Left lung (tissue), 10 donors: ENCODE measurements around the gene DAB2IP. TPM values are rescaled to one million over a fixed set of nuclear protein-coding genes. Genes with fewer than 3 reads are reported as not detected.

Experiments used
- ATAC-seq: fragments of 200-7000 bp; cut with Tn5 transposase; one replicate; pipeline ENCODE4 v1.9.1; 2020; ENCODE audit warnings: moderate library complexity
- DNase-seq, 4 donors: peaks; one replicate each; pipeline ENCODE4 v3.0.0-alpha.2; 2013 to 2020
- H3K27ac ChIP-seq, 2 donors: fragments of 200-600 bp; sonication (generic) in 1 of 2; one replicate each; pipeline versions ENCODE4 v1.5.0 to v1.8.0; 2020 to 2021
- H3K27me3 ChIP-seq, 2 donors: fragments of 200-600 bp; sonication (generic) in 1 of 2; one replicate each; pipeline versions ENCODE4 v1.5.0 to v1.8.0; 2020 to 2021
- H3K36me3 ChIP-seq, 2 donors: fragments of 200-600 bp; sonication (generic) in 1 of 2; one replicate each; pipeline versions ENCODE4 v1.5.0 to v1.8.0; 2020 to 2021
- H3K4me1 ChIP-seq, 2 donors: fragments of 200-600 bp; one replicate each; pipeline ENCODE4 v1.8.0; 2021
- H3K4me3 ChIP-seq, 2 donors: fragments of 200-600 bp; sonication (generic) in 1 of 2; one replicate each; pipeline versions ENCODE4 v1.5.0 to v1.8.0; 2020 to 2021; ENCODE audit warnings: mild to moderate bottlenecking in 1 of 2
- H3K9me3 ChIP-seq, 2 donors: fragments of 200-600 bp; sonication (generic) in 1 of 2; one replicate each; pipeline versions ENCODE4 v1.5.0 to v1.8.0; 2020 to 2021
- intact Hi-C, 2 donors: fragments of 100-400 bp; cut with DNase I; formaldehyde crosslinking; loops; one replicate each; pipeline versions ENCODE4 v1.11.2 to v1.14.2; 2022
- polyA plus RNA-seq, 6 donors: library from polyadenylated mRNA; unstranded; fragments of 120-200 nt; gene quantifications; one replicate each; pipeline ENCODE4 v1.2.1, GENCODE V29; 2013; ENCODE audit not compliant: insufficient read length in 6 of 6
- total RNA-seq, 2 donors: library from RNA; stranded (reverse); fragmentation: NEBNext Ultra II Directional; extraction: Animal tissue kit (Norgen Biotek cat#: 25700); gene quantifications; one replicate each; pipeline ENCODE4 v1.2.1, GENCODE V29; 2021
- TF ChIP-seq, protein P1 (sequence below), 2 donors: fragments of 200-600 bp; sonication (generic) in 1 of 2; IDR thresholded peaks; one replicate each; pipeline versions ENCODE4 v1.5.0 to v1.8.0; 2021; ENCODE audit warnings: antibody characterized with exemption in 2 of 2
- donor health status: DM: no; HTN: yes; CAD: no.
- donor health status: DM: no; HTN: no; CAD: no.

Gene DAB2IP
- total and polyA plus RNA-seq, 8 donors: 25.0 to 53.4 (median 34.6) TPM

DNA sequence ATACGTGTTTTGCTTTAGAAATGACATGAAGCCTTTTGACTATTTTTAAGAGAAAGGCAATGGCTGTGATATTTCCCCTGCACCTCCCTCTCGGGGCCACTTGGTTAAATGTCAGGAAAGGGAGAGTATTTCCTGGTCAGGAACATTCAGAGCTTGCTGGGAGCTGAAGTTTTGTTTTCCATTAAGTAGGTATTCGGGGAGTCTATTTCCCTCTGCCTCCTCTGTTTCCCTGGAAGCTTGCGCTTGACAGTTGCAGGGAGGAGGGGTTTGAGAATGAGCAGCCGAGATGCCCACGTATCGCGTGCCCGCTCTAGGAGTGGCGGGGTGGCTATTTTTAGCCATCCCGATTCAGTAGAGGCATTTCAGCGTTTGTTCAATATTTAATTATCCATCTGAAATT, 6.7 kb downstream of the DAB2IP start:
- no peaks in the 10 kb centered on the region for H3K9me3 ChIP-seq
- no peaks in the 10 kb centered on the region for H3K36me3 ChIP-seq
- H3K27ac ChIP-seq: peak overlapping the region in 1 of 2 donors; percentile 20
- no peak for DNase-seq
- TF ChIP-seq, protein P1, sequence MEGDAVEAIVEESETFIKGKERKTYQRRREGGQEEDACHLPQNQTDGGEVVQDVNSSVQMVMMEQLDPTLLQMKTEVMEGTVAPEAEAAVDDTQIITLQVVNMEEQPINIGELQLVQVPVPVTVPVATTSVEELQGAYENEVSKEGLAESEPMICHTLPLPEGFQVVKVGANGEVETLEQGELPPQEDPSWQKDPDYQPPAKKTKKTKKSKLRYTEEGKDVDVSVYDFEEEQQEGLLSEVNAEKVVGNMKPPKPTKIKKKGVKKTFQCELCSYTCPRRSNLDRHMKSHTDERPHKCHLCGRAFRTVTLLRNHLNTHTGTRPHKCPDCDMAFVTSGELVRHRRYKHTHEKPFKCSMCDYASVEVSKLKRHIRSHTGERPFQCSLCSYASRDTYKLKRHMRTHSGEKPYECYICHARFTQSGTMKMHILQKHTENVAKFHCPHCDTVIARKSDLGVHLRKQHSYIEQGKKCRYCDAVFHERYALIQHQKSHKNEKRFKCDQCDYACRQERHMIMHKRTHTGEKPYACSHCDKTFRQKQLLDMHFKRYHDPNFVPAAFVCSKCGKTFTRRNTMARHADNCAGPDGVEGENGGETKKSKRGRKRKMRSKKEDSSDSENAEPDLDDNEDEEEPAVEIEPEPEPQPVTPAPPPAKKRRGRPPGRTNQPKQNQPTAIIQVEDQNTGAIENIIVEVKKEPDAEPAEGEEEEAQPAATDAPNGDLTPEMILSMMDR (IDR thresholded peaks at IDR 0.05): no peak
- intact Hi-C loops: no loop called here
- H3K4me3 ChIP-seq: no peak overlapping the region
- peaks cover 0 to 14% of the 10 kb centered on the region in 2 donors for H3K4me1 ChIP-seq
- peaks cover 0 to 16% of the 10 kb centered on the region in 2 donors for H3K27me3 ChIP-seq
- peak; percentile 58 for ATAC-seq

DNA sequence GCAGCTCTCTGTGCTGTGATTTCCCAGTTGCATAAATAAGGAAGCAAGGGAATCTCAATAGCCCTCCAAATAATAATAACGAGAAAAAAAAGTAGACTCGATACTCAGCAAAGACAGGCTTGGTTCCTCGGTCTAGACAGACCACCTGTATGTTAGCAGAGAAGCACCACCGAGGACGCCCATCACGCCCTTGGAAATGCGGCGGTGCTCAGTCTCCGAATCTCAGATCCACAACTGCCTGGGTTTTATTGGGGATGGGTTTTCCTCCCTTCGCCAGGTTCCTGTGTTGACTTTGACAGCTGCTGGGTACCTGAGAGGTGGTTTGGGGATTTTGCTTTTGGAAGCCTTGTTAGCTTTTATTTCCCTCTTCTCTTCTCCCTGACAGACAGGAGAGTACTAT, 7.2 kb downstream of the DAB2IP start:
- Histone ChIP-seq H3K4me1 (peaks cover 0 to 14% of the 10 kb centered on the region in 2 donors), H3K27ac (peak overlapping the region in 1 of 2 donors; percentile 20), H3K4me3 (no peak overlapping the region), H3K27me3 (peaks cover 0 to 12% of the 10 kb centered on the region in 2 donors), H3K36me3 (no peaks in the 10 kb centered on the region), H3K9me3 (no peaks in the 10 kb centered on the region)
- no peak for DNase-seq
- no peak for ATAC-seq
- intact Hi-C loops: no loop called here
- TF ChIP-seq, protein P1 (IDR thresholded peaks at IDR 0.05): no peak

DNA sequence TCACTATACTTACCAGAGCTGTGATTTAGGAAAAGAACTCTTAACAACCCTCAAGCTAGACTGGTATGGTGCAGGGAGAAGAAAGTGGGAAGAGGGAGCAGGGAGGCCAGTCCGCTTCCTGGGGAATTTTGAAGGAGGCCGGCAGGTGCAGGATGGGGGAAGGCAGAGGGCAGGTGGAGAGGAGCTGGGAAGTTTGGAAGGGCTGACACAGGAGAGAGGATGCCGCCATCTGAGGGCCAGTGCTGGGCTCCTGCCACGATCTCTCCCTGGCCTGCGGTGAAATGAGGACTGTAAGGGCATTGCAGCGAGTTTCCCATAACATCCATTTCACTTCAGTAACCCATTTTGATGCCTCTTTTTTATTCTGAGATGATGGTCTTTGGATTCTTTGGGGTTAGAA, 8.9 kb downstream of the DAB2IP start:
- Histone ChIP-seq H3K9me3 (no peaks in the 10 kb centered on the region), H3K27ac (no peak overlapping the region), H3K36me3 (no peaks in the 10 kb centered on the region), H3K4me3 (no peak overlapping the region), H3K4me1 (peaks cover 0 to 14% of the 10 kb centered on the region in 2 donors), H3K27me3 (no peaks in the 10 kb centered on the region)
- DNase-seq: no peak
- no peak for ATAC-seq
- intact Hi-C loops: no loop called here
- TF ChIP-seq, protein P1 (IDR thresholded peaks at IDR 0.05): no peak

DNA sequence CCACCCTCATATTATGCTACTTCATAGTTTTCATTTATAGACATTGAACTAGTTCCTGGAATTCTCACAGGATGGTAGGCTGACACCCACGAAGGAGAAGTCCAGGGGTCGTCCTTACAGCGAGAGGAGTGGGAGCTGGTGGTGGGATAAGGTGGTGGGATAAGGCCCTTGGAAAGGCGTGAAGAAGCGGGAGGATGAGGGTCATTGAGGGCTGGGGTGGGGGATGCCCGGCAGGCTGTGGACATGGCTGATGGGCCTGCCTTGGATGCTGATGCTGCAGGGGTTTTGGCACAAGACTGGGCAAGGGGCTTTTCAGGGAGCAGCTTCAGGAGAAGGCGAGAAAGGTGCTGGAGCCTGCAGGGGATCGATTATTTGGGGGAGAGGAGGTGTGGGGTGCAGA, 9.4 kb downstream of the DAB2IP start:
- H3K27ac ChIP-seq: no peak overlapping the region
- intact Hi-C loops: no loop called here
- DNase-seq (no peak), ATAC-seq (no peak)
- H3K27me3 ChIP-seq: no peaks in the 10 kb centered on the region
- no peak overlapping the region for H3K4me3 ChIP-seq
- TF ChIP-seq, protein P1 (IDR thresholded peaks at IDR 0.05): no peak
- no peaks in the 10 kb centered on the region for H3K9me3 ChIP-seq
- H3K36me3 ChIP-seq: no peaks in the 10 kb centered on the region
- H3K4me1 ChIP-seq: peaks cover 0 to 14% of the 10 kb centered on the region in 2 donors

DNA sequence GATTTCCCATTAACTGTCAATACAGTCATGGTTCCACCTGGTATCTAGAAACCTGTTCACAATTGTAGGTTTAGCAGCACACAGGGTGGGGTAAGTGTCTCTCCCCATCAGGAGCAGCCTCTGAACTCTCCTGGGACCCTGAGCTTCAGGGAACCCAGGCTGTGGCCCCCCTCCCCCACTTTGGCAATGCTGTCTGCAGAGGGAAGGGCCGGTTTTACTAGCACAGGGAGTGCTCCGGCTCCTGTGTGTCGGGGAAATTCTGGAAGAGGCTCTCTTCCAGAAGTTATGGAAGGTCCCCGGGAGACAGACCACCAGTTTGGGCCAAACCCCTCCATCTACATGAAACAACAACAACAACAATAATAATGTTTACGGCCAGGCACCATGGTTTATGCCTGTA, 9.9 kb downstream of the DAB2IP start:
- ATAC-seq: no peak
- H3K9me3 ChIP-seq: no peaks in the 10 kb centered on the region
- intact Hi-C loops: no loop called here

More for the DNA sequence above, 9.9 kb downstream of the DAB2IP start:
- Histone ChIP-seq H3K36me3 (no peaks in the 10 kb centered on the region), H3K4me3 (no peak overlapping the region), H3K27ac (no peak overlapping the region), H3K4me1 (peaks cover 0 to 14% of the 10 kb centered on the region in 2 donors), H3K27me3 (no peaks in the 10 kb centered on the region)
- DNase-seq: no peak
- TF ChIP-seq, protein P1 (IDR thresholded peaks at IDR 0.05): no peak
